CD4-positive, alpha-beta T cell treated with Interleukin-6 for 4 hours (primary cell): ENCODE measurements around the gene MZF1.
"Not testable (repeated sequence)": the region's sequence is repeated elsewhere in the genome, so short reads cannot be mapped to it uniquely, and the experiment has no call there.

Experiments
- DNase-seq: peaks from one replicate; pipeline ENCODE4 v3.0.0-alpha.2; 2020; ENCODE audit warnings: mixed read lengths

Gene MZF1

GRCh38 chr19:58572818-58573657 lies at the start of gene MZF1:
Gene MZF1, minus strand, starts transcription at chr19:58573335. Its CDS starts 1,946 bp downstream, at chr19:58571389.
- DNase-seq = peak; percentile 100

DNA sequence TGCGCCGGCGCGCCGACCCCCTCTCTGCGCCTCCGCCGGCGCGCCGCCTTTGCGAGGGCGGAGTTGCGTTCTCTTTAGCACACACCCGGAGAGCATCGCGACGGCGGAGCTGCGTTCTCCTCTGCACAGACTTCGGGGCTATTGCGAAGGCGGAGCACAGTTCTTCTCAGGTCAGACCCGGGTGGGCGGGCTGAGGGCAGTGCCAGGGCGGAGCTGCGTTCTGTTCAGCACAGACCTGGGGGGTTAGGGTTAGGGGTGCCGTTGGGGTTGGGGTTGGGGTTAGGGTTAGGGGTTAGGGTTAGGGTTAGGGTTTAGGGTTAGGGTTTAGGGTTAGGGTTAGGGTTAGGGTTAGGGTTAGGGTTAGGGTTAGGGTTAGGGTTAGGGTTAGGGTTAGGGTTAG lies 34.1 kb upstream of the MZF1 start:
- DNase-seq = not testable (repeated sequence)

- not testable (repeated sequence) for DNase-seq
Observed at GRCh38 chr19:58606251-58606896, 33.2 kb upstream of the MZF1 start.

DNA sequence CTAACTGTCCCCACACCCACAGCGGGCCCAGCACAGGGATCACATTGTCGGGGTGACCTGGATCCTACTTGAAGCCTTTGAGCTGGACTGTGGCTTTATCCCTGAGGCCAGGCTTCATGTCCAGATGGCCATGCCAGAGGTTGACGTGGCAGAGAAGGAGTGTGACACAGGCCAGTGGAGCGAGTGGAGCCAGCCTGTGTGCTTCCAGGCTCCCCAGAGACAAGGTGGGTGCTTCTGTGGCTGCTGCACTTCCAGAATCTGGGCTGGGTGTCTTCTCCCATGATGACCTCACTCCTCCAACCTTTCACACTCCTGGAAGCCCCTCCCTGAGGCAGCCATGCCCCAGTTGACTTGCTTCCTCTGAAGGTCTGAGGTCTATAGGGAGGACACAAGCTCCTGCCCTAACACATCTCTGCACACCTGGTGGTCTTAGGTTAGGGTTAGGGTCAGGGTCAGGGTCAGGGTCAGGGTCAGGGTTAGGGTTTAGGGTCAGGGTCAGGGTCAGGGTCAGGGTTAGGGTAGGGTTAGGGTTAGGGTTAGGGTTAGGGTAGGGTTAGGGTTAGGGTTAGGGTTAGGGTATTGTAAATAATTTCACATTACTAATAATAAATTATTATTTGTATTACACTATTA lies 13.1 kb upstream of the MZF1 start:
- DNase-seq = no peak

GRCh38 chr19:58585442-58586132 lies 12.5 kb upstream of the MZF1 start:
- DNase-seq = no peak

DNA sequence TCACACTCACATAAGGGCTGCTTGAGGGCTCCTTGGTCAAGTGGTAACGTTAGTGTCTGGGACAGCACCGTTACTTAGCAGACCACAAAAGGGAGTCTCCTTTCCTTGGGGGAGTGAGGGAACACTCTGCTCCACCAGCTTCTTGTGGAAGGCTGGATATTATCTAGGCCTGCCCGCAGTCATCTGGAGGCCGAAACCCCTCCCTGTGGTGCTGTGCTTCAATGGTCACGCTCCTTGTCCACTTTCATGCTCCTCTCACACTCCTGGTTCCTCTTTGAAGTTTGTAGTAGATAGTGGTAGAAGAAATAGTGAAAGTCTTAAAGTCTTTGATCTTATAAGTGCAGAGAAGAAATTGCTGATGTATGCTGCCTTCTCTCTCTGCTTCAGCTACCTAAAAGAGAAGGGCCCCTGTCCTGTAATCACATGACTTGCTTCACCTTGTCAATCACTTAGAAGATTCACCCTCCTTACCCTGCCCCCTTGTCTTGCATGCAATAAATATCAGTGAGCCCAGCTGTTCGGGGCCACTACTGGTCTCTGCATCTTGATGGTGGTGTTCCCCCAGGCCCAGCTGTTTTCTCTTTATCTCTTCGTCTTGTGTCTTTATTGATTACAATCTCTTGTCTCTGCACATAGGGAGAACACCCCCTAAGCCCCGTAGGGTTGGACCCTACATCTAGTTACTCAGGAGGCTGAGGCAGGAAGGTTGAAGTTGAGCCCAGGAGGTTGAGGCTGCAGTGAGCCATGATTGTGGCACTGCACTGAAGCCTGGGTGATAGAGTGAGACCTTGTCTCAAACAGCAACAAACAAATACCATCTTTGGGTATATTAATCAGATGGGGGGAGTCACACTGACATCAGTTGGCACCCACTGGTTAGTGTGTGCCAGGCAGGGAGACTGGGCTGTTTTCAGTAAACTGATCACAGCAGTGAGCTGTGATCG lies 11.6 kb upstream of the MZF1 start:
- DNase-seq = no peak

GRCh38 chr19:58582985-58583384 lies 9.8 kb upstream of the MZF1 start:
- DNase-seq = no peak

DNA sequence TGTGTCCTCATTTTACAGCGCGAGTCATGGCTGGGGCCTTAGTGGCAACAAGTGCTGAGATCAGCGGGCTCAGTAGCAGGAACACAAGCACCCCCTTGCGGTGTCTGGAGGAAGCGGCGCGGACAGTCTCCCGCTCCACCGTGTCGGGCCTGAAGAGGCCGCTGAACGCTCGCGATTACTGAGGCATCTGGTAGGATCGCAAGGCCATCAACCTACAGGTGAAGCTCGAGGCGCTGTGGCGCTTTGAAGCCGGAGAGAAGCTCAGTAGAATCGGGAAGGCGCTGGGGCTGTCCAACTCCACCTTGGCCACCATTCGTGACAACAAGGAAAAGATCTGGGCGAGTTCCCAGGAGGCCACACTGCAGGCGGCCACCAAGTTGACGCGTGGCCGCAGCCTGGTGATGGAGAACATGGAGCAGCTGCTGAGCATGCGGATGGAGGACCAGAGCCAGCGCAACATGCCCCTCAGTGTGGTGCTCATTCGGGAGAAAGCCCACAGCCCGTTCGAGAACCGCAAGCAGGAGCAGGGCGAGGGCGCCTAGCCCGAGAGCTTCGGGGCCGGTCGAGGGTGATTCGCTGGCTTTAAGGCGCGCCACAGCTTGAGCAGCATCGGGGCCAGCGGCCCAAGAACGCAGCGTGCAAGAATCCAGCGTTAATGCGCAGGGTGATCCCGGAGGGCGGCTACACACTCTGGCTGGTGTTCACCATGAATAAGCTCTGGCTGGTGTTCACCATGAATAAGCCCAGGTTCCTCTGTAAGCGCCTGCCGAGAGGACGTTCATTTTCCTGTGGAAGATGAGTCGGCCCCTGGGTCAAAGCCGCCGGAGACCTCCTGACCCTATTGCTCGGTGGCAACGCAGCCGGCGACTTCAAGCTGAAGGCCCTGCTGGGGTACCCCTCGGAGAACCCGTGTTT lies 8.3 kb upstream of the MZF1 start:
- peak; percentile 91 for DNase-seq

DNA sequence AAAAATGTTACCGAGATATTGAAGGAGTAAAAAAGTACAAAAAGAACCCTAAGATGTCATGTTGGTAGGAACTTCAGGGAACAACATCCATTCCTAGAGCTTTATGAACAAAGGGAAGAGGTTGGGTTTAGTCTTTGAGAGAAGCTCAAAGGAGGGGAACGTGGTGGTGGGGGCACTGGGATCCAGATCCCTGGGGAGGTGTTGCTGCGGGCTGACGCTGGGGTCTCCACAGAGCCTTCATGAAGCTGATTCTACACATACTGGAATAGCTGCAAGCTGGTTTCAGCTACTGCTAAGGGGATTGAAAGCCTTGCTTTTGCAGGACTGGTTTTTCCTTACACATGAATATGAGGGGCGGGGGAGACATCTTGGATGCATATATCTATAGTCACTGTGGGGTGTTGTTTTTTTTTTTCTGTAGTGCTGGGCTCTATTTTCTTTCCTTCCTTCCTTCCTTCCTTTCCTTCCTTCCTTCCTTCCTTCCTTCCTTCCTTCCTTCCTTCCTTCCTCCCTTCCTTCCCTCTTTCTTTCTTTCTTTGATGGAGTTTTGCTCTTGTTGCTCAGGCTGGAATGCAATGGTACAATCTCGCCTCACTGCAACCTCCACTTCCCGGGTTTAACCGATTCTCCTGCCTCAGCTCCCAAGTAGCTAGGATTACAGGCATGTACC lies 6.5 kb upstream of the MZF1 start:
- no peak for DNase-seq

- no peak for DNase-seq
Observed at GRCh38 chr19:58578012-58578925, 5.1 kb upstream of the MZF1 start.

DNA sequence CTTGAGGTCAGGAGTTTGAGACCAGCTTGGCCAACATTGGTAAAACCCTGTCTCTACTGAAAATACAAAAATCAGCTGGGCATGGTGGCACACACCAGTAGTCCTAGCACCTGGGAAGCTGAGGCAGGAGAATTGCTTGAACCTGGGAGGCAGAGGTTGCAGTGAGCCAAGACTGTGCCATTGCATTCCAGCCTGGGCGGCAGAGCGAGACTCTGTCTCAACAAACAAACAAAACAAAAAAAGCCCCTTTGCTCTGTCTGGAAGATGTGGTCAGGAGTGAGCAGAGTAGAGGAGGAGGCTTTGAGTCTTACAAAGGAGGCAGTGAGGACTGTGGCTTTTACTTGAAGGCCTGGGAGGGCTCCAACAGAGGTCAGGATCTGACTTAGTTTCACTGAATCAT lies 4.4 kb upstream of the MZF1 start:
- DNase-seq = not testable (repeated sequence)

DNA sequence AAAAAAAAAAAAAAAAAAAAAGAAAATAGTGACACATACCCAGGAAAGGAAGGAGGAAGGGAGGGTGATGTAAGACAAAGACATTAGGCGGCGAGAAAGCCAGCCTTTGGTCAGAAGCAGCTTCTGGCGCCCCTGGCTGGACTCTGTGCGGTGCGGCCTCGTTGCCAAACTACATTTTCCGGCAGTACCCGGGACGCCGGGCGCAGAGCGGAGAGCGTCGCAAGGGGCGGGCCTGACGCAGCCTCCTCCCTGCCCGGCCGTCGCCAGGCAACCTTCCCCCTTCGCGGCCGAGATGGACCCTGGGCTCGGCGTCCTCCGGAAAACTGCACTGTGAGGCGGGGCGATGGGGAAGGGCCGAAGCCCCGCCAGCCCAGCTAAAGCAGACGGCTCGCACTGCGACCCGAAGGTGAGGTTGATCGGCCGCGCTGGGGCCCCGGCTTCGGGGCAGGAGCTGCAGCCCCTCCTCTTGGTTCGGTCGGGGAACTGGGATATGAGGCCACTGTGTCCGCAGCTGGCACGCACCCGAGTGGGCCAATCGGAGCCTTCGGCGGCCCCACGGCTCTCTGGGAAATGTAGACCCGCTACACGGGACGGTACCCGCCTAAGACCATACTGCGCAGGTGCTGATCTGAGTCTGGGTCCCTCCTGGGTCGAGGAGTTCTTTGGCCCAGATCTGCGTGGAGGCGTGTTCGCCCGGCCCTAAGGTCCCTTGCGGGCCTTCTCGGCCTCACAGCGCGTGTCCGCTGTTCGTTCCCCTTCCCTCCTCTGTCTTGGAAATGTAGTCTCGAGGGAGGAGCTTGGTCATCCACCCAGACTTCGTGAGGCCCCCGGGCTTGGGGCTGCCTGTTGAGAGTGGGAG lies 2.3 kb upstream of the MZF1 start:
- peak; percentile 79 for DNase-seq

GRCh38 chr19:58573658-58574164 lies 576 bp upstream of the MZF1 start:
- no peak for DNase-seq

DNA sequence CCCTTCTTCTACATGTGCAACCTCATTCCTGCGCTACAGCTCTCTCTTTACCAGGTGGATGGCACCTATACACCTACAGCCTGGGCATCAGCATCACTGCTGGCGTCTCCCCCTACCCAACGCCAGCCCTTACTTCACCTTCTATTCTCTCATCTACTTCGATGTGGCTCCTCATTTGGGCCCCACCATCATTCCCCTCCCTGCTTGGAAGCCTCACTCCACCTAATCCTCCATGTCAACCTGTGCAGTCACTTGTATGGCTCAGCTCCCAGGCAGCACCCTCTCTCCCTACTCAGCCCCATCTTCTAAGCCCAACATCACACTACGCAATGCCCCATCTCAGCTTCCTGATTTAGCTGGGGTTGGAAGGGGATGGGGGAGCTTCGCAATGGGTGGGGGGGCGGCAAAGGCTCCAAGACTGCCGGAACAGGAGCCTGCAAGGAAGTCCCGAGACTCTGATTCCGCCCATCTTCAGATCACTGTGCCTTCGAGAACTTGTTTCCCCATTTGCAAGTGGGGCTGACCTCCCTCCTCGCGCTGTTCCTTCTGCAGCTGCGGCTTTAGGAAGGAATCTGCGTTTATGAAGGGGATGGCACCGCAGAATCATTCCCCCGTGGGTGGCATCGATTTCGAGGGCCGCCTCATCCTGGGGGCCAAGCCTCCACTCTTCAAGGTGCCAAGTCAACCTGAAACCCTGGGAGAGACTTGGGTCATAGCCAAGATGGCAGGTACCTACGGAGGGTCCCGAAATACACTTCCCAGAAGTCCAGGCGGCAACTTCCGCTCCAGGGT lies 913 bp downstream of the MZF1 start:
- no peak for DNase-seq

DNA sequence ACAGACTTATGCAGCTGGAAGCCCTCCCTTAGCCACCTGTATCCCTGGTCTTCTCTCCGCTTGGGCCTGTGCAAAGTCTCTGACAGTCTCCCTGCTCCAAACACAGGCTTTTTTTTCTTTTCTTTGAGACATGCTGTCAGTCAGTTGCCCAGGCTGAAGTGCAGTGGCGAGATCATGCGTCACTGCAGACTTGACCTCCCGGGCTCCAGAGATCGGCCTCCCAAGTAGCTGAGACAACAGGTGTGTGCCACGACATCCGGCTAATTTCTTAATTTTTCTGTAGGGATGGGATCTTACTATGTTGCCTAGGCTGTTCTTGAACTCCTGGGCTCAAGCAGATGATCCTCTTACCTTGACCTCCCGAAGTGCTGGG lies 1.6 kb downstream of the MZF1 start:
- no peak for DNase-seq

GRCh38 chr19:58570770-58571574 lies 2.2 kb downstream of the MZF1 start:
- no peak for DNase-seq
